ENCODE measurements around the gene GALNT1.

GALNT1 gene

GRCh38 chr18:35642802-35643201 lies 61.3 kb downstream of the GALNT1 start:
- Histone ChIP-seq H3K36me3 (ENCODE audit: insufficient read depth) (no peaks in the 10 kb centered on the region), H2AFZ (ENCODE audit: low read depth) (no peak overlapping the region), H3K4me2 (no peak overlapping the region), H3K9ac (no peak overlapping the region), H3K27ac (no peak overlapping the region), H3K79me2 (ENCODE audit: insufficient read depth, low read depth) (no peaks in the 10 kb centered on the region), H3K4me1 (ENCODE audit: low read depth, poor library complexity, severe bottlenecking) (no peaks in the 10 kb centered on the region), H4K20me1 (ENCODE audit: insufficient read depth) (no peaks in the 10 kb centered on the region), H3K27me3 (ENCODE audit: insufficient read depth, low read depth) (no peaks in the 10 kb centered on the region), H3K4me3 (IDR thresholded peaks at IDR 0.05; ENCODE audit: insufficient read depth, low read depth, low read length) (no peak overlapping the region)
- no peak for TF ChIP-seq CTCF (conservative IDR thresholded peaks at IDR 0.05; ENCODE audit: low read depth, low read length)

- H3K4me1 ChIP-seq (ENCODE audit: low read depth, poor library complexity, severe bottlenecking), result no peaks in the 10 kb centered on the region
- no peak overlapping the region for H3K9ac ChIP-seq
- H3K36me3 ChIP-seq (ENCODE audit: insufficient read depth), result no peaks in the 10 kb centered on the region
- no peak overlapping the region for H2AFZ ChIP-seq (ENCODE audit: low read depth)
- H3K27me3 ChIP-seq (ENCODE audit: insufficient read depth, low read depth), result no peaks in the 10 kb centered on the region
- no peak overlapping the region for H3K4me2 ChIP-seq
- no peak for TF ChIP-seq CTCF (conservative IDR thresholded peaks at IDR 0.05; ENCODE audit: low read depth, low read length)
- H3K4me3 ChIP-seq (IDR thresholded peaks at IDR 0.05; ENCODE audit: insufficient read depth, low read depth, low read length), result no peak overlapping the region
- H3K27ac ChIP-seq, result no peak overlapping the region
- 0 out of 2 replicates have a peak, but pooled peaks cover 3% of the 10 kb centered on the region for H3K79me2 ChIP-seq (ENCODE audit: insufficient read depth, low read depth)
- H4K20me1 ChIP-seq (ENCODE audit: insufficient read depth), result no peaks in the 10 kb centered on the region
These were observed 64.9 kb downstream of the GALNT1 start for GRCh38 chr18:35646449-35646848.

GRCh38 chr18:35653392-35654135 lies 72.0 kb downstream of the GALNT1 start:
- Histone ChIP-seq H3K4me3 (IDR thresholded peaks at IDR 0.05; ENCODE audit: insufficient read depth, low read depth, low read length) (no peak overlapping the region), H3K27me3 (ENCODE audit: insufficient read depth, low read depth) (no peaks in the 10 kb centered on the region), H3K36me3 (ENCODE audit: insufficient read depth) (no peaks in the 10 kb centered on the region), H3K79me2 (ENCODE audit: insufficient read depth, low read depth) (0 out of 2 replicates have a peak, but pooled peaks cover 3% of the 10 kb centered on the region), H3K27ac (no peak overlapping the region), H3K4me2 (no peak overlapping the region), H4K20me1 (ENCODE audit: insufficient read depth) (no peaks in the 10 kb centered on the region), H2AFZ (ENCODE audit: low read depth) (no peak overlapping the region), H3K9ac (no peak overlapping the region), H3K4me1 (ENCODE audit: low read depth, poor library complexity, severe bottlenecking) (no peaks in the 10 kb centered on the region)
- no peak for TF ChIP-seq CTCF (conservative IDR thresholded peaks at IDR 0.05; ENCODE audit: low read depth, low read length)

GRCh38 chr18:35658112-35658511 lies 76.6 kb downstream of the GALNT1 start:
- Histone ChIP-seq H3K36me3 (ENCODE audit: insufficient read depth) (no peaks in the 10 kb centered on the region), H3K9ac (no peak overlapping the region), H3K27ac (no peak overlapping the region), H3K4me2 (no peak overlapping the region), H4K20me1 (ENCODE audit: insufficient read depth) (no peaks in the 10 kb centered on the region), H3K27me3 (ENCODE audit: insufficient read depth, low read depth) (no peaks in the 10 kb centered on the region), H2AFZ (ENCODE audit: low read depth) (no peak overlapping the region), H3K4me1 (ENCODE audit: low read depth, poor library complexity, severe bottlenecking) (peaks cover 18% of the 10 kb centered on the region), H3K4me3 (IDR thresholded peaks at IDR 0.05; ENCODE audit: insufficient read depth, low read depth, low read length) (no peak overlapping the region), H3K79me2 (ENCODE audit: insufficient read depth, low read depth) (no peaks in the 10 kb centered on the region)
- no peak for TF ChIP-seq CTCF (conservative IDR thresholded peaks at IDR 0.05; ENCODE audit: low read depth, low read length)

Measured in KMS-11 (cell line).